HS-5 (cell line): ENCODE results near the gene PSMG2.
"Not testable (repeated sequence)": the region's sequence is repeated elsewhere in the genome, so short reads cannot be mapped to it uniquely, and the experiment has no call there.

Experiments used
- DNase-seq: peaks from one replicate; pipeline ENCODE4 v3.0.0-alpha.2; 2012; ENCODE audit warnings: low read depth

Gene PSMG2

GRCh38 chr18:12722731-12723130 lies 19.9 kb downstream of the PSMG2 start:
- DNase-seq, result no peak

DNA sequence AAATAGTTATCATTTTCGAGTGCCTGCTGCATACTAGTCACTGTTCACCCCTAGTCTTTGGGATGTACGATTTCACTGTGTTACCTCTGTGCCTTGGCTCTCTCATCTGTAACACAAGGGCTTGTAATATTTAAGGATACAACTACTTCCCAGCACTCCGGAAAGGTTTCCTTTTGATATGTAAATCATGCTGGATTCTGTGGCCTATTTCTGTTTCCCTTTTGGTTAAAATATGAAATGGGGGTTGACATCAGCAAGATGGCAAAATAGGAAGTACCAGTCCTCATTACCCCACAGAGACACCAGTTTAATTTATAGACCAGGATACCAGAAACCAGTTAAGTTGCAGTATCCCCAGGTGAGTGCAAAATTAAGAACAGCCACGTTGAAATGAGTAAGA lies 23.5 kb downstream of the PSMG2 start:
- no peak for DNase-seq

DNA sequence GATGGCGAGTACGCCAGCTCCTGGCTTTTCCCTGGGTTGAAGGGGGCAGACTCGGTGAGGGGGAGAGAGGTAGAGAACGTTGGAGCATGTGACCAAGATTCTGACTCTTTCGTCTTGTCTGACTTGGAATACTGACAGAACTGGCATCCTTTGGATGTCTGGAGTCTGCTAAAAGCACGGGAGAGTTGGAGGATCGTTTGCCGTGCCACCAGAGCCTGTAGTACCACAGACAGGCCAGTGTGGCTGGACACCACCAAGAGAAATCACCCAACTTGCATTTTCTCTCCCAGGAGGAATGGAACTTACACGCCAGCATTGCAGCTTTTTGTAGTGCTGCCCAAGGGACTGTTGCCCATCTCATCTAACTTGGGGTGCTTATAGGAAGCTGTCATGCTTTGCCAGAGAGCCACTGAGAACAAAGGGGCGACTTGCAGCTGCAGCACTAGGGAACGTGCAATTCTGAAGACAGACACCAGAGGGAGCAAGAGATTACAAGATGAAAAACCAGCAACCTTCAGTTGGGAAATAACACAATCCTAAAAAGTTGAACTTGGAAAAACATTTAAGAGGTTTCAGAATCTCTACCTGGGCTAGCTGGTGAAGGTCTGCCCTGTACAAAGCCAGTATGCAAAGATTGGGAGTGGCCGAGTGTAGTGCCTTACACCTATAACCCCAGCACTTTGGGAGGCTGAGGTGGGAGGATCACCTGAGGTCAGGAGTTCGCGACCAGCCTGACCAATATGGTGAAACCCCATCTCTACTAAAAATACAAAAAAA lies 24.1 kb downstream of the PSMG2 start:
- DNase-seq, result no peak

DNA sequence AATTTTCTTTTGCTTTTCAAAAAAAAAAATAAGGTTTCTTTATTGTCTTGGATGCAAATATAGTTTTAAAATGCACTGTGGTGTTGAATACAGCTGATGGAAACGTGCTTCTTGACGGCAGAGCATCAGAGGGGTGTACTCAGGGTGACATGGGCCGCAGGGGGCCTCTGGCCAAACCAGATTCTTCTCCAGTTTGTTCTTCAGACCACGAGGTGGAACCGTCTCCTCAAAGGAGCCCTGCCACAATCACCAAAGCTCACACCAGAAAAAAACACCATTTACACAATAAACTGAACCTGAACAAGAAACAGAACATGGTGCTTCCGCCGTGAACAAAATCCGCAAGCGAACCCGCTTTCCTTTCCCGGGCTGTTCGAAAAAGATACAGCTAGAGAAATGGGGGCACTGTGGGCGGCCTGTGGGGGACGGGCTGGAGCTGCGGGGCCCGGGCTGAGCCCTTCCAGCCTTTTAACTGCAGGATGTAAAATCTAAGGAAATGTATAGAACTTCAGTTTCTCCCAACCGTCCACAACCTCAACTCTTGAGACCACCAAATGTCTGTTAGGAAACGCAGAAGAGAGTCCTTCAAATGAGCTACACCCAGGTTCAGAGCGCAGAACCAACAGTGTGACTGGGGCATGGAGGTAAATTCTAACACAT lies 34.5 kb downstream of the PSMG2 start:
- DNase-seq, result no peak

DNA sequence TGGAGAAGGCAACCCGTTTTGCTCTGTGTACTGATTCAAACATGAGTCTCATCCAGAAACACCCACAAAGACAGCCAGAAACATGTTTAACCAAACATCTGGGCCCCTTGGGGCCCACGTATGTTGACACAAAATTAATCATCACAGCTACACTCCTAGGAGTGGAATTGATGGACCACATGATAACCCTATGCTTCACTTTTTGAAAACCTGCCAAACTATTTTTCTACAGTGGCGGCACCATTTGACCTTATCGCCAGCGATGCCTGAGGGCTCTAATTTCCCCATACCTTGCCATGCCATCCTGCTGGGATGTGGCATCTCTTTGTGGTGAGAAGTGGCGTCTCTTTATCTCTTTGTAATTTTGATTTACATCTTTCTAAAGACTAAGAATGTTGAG lies 38.5 kb downstream of the PSMG2 start:
- DNase-seq, result peak; percentile 73

DNA sequence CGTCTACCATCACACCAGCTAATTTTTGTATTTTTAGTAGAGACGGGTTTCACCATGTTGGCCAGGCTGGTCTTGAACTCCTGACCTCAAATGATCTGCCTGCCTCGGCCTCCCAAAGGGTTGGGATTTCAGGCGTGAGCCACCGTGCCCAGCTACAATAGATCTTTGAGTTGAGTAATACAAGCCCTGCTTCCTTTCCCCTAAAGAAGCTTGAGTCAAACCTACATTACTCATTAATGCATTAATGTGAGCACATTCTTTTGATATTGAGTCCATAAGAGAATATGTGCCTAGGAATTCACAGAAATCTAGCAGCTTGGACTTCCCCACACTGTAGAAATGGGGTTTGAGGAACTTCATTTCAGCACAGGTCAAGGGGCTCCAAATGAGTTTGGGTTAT lies 39.6 kb downstream of the PSMG2 start:
- peak; percentile 56 for DNase-seq

DNA sequence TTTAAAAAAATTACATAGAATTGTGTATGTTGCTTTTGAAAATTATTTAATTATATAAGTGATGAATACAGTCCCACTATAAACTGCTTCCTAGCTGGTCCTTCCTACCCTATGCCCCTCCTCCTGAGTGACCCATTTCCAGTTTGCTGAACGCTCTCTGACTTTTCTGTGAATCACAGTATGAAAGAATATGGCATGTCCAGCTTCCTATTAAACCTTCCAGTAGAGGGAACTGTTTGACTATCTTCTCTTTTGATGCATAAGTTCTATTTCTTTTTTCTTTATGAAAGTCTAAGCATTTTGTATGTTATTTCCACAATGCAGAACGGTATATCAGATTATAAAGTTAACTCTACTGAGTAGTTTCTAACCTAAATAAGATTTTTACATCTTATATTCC lies 41.3 kb downstream of the PSMG2 start:
- DNase-seq, result peak; percentile 54

- no peak for DNase-seq
These were observed 42.4 kb downstream of the PSMG2 start for GRCh38 chr18:12745095-12745795.

DNA sequence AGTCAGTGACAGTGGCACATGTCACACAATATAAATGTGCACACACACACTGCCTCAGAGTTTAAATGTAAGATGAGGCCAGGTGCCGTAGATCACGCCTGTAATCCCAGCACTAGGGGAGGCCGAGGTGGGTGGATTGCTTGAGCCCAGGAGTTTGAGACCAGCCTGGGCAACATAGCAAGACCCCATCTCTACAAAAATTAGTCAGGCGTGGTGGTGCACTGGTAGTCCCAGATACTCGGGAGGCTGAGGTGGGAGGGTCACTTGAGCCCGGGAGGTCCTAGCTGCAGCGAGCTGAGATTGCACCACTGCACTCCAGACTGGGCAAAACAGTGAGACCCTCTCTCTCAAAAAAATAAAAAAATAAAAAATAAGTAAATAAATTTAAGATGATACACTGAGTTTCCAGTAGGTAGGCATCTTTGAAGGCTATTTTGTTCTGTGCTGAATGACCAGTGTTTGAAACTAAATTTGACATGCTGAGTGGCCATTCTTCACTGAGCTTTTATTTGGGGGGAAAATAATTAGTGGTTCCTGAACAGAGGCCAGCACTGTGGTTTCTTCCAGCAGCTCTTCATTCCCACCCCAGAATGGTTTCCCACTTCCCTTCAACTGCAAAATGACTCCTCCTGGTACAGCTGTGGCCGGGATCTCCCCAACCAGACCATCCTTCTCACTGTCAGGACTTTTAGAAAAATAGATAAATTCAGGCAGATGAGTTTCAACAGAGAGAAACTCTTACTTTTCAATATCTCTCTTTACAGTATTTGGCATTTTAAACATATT lies 44.9 kb downstream of the PSMG2 start:
- no peak for DNase-seq

- no peak for DNase-seq
These were observed 45.8 kb downstream of the PSMG2 start for GRCh38 chr18:12748671-12749070.

GRCh38 chr18:12749121-12749520 lies 46.3 kb downstream of the PSMG2 start:
- no peak for DNase-seq

GRCh38 chr18:12750076-12750714 lies 47.4 kb downstream of the PSMG2 start:
- DNase-seq, result no peak

GRCh38 chr18:12750715-12751502 lies 48.1 kb downstream of the PSMG2 start:
- no peak for DNase-seq

- DNase-seq, result no peak
These were observed 48.7 kb downstream of the PSMG2 start for GRCh38 chr18:12751503-12751884.

GRCh38 chr18:12751891-12752290 lies 49.0 kb downstream of the PSMG2 start:
- DNase-seq, result no peak

DNA sequence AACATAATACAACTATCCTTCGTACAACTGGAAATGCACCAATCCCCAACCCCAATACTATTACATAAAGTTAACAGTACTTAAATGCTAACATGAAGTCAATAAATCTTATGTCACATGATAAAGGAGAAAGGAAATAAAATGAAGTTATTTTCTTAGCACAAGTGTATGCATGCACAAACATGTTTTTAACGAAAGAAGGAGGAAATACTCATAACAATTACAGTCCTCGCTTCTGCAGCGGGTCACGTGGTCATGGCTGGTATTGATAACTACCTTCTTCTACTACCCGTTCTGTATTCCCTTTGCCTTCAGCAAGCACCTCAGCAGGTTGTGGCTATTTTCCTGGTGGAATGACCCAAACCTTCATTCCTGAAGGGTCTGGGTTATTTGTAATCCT lies 51.7 kb downstream of the PSMG2 start:
- DNase-seq, result no peak

DNA sequence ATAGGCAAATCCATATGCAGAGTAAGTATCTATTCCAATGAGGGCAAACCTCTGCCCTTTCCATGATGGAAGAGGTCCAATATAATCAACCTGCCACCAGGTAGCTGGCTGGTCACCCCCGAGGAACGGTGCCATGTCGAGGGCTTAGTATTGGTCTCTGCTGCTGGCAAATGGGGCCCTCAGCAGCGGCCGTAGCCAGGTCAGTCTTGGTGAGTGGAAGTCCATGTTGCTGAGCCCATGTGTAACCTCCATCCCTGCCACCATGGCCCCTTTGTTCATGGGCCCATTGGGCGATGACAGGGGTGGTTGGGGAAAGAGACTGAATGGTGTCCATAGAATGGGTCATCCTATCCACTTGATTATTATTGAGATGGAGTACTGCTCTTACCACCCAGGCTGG lies 52.8 kb downstream of the PSMG2 start:
- DNase-seq, result not testable (repeated sequence)

DNA sequence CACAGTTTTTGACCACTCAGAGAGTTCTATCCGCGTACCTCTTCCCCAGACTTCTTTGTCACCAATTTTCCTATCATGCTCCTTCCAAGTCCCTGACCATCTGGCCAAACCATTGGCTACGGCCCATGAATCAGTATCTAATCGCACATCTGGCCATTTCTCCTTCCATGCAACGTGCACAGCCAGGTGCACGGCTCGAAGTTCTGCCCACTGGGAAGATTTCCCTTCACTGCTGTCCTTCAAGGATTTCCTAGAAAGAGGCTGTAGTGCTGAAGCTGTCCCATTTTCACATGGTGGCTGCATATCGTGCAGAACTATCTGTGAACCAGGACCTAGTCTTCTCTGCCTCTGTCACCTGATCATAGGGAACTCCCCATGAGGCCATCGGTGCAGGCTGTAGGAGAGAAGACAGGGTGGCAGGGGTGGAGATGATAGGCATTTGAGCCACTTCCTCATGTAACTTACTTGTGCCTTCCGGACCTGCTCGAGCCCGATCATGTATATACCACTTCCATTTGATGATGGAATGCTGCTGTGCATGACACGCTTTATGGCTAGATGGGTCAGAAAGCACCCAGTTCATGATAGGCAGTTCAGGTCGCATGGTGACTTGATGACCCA lies 53.9 kb downstream of the PSMG2 start:
- DNase-seq, result not testable (repeated sequence)

- not testable (repeated sequence) for DNase-seq
These were observed 55.7 kb downstream of the PSMG2 start for GRCh38 chr18:12758566-12758965.

GRCh38 chr18:12765126-12765525 lies 62.3 kb downstream of the PSMG2 start:
- no peak for DNase-seq

GRCh38 chr18:12765586-12765985 lies 62.7 kb downstream of the PSMG2 start:
- DNase-seq, result no peak
